OCI-LY7 (cell line): Measurements from ENCODE around the gene TRIM40. TPM values are rescaled to one million over a fixed set of nuclear protein-coding genes. Genes with fewer than 3 reads are reported as not detected.
"Not testable (repeated sequence)": the region's sequence is repeated elsewhere in the genome, so short reads cannot be mapped to it uniquely, and the experiment has no call there.

Experiments used
- BruUV-seq: library from RNA; stranded (reverse); fragments of 400-500 nt; replicated peaks from 2 replicates; lab custom pipeline; 2021; lab: Mats Ljungman, UMichigan
- CTCF ChIA-PET: fragments of 300-600 bp; sonication (Branson Sonifier 250); formaldehyde crosslinking; loops from one replicate; lab custom pipeline; 2022; ENCODE audit warnings: antibody characterized with exemption; ENCODE audit not compliant: unreplicated experiment; lab: Charles Lee
- POLR2A ChIA-PET: fragments of 300-600 bp; sonication (Branson Sonifier 250); formaldehyde crosslinking; loops from one replicate; lab custom pipeline; 2022; ENCODE audit warnings: antibody characterized with exemption; lab: Charles Lee
- DNase-seq: peaks from one replicate; pipeline ENCODE4 v3.0.0-alpha.2; 2015; ENCODE audit warnings: low spot score
- H2AFZ ChIP-seq: fragments of 200-600 bp; sonication (generic), shearing (Covaris generic); 2 replicates; pipeline ENCODE4 v1.6.1; 2014; ENCODE audit warnings: mild to moderate bottlenecking, antibody characterized with exemption, low read length, moderate library complexity
- H3K27ac ChIP-seq: fragments of 200-600 bp; sonication (generic); 2 replicates; pipeline ENCODE4 v1.5.1; 2014; ENCODE audit warnings: mixed run types, low read depth, mild to moderate bottlenecking, moderate library complexity, low read length, inconsistent platforms; ENCODE audit not compliant: poor library complexity, severe bottlenecking
- H3K36me3 ChIP-seq: fragments of 200-600 bp; sonication (generic); 2 replicates; pipeline ENCODE4 v1.6.1; 2014; ENCODE audit warnings: mild to moderate bottlenecking, antibody characterized with exemption, low read length, moderate library complexity, mixed read lengths; ENCODE audit not compliant: insufficient read depth
- H3K4me1 ChIP-seq: fragments of 200-600 bp; sonication (generic); 2 replicates; pipeline ENCODE4 v1.5.1; 2014; ENCODE audit warnings: mild to moderate bottlenecking, low read length; ENCODE audit not compliant: insufficient read depth, poor library complexity, severe bottlenecking
- H3K4me2 ChIP-seq: fragments of 200-600 bp; sonication (generic); 2 replicates; pipeline ENCODE4 v1.6.1; 2014; ENCODE audit warnings: mild to moderate bottlenecking, low read length
- H3K4me3 ChIP-seq: fragments of 200-600 bp; sonication (generic); 2 replicates; pipeline ENCODE4 v1.5.1; 2014; ENCODE audit warnings: mild to moderate bottlenecking, low read depth, low read length; ENCODE audit not compliant: poor library complexity, severe bottlenecking
- H3K79me2 ChIP-seq: fragments of 200-600 bp; sonication (generic); 2 replicates; pipeline ENCODE4 v1.6.1; 2016; ENCODE audit warnings: low read depth, mild to moderate bottlenecking, low read length, moderate library complexity, mixed read lengths; ENCODE audit not compliant: insufficient read depth
- H3K9me2 ChIP-seq: fragments of 200-600 bp; sonication (generic); 2 replicates; pipeline ENCODE4 v1.6.1; 2016; ENCODE audit warnings: mild to moderate bottlenecking, low read length, mixed read lengths; ENCODE audit not compliant: insufficient read depth
- H3K9me3 ChIP-seq: fragments of 200-600 bp; sonication (generic); 2 replicates; pipeline ENCODE4 v1.6.1; 2014; ENCODE audit warnings: mild to moderate bottlenecking, mixed run types, low read length, mixed read lengths
- H4K20me1 ChIP-seq: fragments of 200-600 bp; sonication (generic); 2 replicates; pipeline ENCODE4 v1.6.1; 2014; ENCODE audit warnings: mild to moderate bottlenecking, antibody characterized with exemption, low read length, moderate library complexity, mixed read lengths; ENCODE audit not compliant: insufficient read depth
- EZH2phosphoT487 ChIP-seq: fragments of 200-600 bp; sonication (generic); IDR thresholded peaks from 2 replicates; pipeline ENCODE4 v1.6.1; 2018; ENCODE audit warnings: low read depth, borderline replicate concordance, mild to moderate bottlenecking, mixed run types, antibody characterized with exemption, low read length, moderate library complexity, mixed read lengths
- intact Hi-C: fragments of 100-400 bp; cut with micrococcal nuclease; formaldehyde crosslinking; loops from one replicate; pipeline ENCODE4 v1.10.0; 2022; ENCODE audit not compliant: unreplicated experiment
- total RNA-seq, 2 experiments: library from RNA; depleted of rRNA in 1 of 2; stranded (reverse); fragments of >200 nt in 1 of 2; shearing (Covaris generic) in 1 of 2; gene quantifications; 2 replicates each; pipeline ENCODE4 v1.2.3, GENCODE V29; 2014 to 2022
- TF ChIP-seq, protein P1 (sequence below): fragments of 200-600 bp; sonication (generic); conservative IDR thresholded peaks from 2 replicates; pipeline ENCODE4 v1.5.1; 2014; ENCODE audit warnings: mild to moderate bottlenecking, antibody characterized with exemption, low read length, moderate library complexity, mixed read lengths

TRIM40 gene
- total RNA-seq, 2 experiments from 2014 or later: not detected

DNA sequence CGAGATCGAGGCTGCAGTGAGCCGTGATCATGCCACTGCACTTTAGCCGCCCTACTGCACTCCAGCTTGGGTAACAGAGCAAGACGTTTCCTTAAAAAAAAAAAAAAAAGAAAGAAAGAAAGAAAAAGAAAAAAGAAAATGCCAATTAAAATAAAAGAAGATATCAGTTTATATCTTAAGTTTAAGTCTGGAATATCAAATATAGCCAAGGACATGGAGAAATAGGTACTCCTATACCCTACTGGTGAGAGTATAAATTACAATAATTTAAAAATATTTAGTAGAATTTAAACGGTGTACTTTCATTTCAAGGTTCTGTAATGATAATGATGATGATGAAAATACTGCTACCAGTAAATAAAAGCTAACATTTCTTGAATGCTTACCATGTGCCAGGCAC, 19.2 kb upstream of the TRIM40 start:
- no peaks in the 10 kb centered on the region for H3K9me2 ChIP-seq
- no peaks in the 10 kb centered on the region for H3K36me3 ChIP-seq
- no peak overlapping the region for H2AFZ ChIP-seq
- no peak overlapping the region for H3K4me3 ChIP-seq
- intact Hi-C loops: no loop called here
- no peaks in the 10 kb centered on the region for H4K20me1 ChIP-seq
- H3K27ac ChIP-seq: no peak overlapping the region
- DNase-seq: no peak
- TF ChIP-seq, protein P1, sequence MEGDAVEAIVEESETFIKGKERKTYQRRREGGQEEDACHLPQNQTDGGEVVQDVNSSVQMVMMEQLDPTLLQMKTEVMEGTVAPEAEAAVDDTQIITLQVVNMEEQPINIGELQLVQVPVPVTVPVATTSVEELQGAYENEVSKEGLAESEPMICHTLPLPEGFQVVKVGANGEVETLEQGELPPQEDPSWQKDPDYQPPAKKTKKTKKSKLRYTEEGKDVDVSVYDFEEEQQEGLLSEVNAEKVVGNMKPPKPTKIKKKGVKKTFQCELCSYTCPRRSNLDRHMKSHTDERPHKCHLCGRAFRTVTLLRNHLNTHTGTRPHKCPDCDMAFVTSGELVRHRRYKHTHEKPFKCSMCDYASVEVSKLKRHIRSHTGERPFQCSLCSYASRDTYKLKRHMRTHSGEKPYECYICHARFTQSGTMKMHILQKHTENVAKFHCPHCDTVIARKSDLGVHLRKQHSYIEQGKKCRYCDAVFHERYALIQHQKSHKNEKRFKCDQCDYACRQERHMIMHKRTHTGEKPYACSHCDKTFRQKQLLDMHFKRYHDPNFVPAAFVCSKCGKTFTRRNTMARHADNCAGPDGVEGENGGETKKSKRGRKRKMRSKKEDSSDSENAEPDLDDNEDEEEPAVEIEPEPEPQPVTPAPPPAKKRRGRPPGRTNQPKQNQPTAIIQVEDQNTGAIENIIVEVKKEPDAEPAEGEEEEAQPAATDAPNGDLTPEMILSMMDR: peak; percentile 43; the same call in 1 of the 2 replicates
- TF ChIP-seq EZH2phosphoT487: no peak
- CTCF ChIA-PET: no interaction called here
- H3K4me2 ChIP-seq: no peak overlapping the region
- no peaks in the 10 kb centered on the region for H3K9me3 ChIP-seq
- BruUV-seq: no TSS peak
- H3K4me1 ChIP-seq: no peaks in the 10 kb centered on the region
- H3K79me2 ChIP-seq: no peaks in the 10 kb centered on the region
- POLR2A ChIA-PET: no interaction called here

DNA sequence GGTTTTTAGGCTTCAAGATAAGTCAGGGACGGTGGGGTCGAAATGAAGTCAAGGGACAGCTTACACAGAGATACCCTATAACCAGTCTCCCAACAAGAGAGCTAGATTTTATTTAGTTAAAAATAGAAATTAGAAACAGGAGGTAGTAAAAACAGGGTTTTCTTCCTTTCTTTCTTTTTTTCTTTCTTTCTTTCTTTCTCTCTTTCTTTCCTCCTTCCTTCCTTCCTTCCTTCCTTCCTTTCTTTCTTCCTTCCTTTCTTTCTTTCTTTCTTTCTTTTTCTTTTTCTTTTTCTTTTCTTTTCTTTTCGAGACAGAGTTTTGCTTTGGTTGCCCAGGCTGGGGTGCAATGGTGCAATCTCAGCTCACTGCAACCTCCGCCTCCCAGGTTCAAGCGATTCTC, 17.2 kb upstream of the TRIM40 start:
- H3K4me1 ChIP-seq, intact Hi-C loops, H3K4me3 ChIP-seq, H3K36me3 ChIP-seq, H3K79me2 ChIP-seq, DNase-seq, H2AFZ ChIP-seq, H3K9me2 ChIP-seq, H3K9me3 ChIP-seq, H4K20me1 ChIP-seq, H3K4me2 ChIP-seq, BruUV-seq, CTCF ChIA-PET, H3K27ac ChIP-seq: not testable (repeated sequence)
- POLR2A ChIA-PET: interaction anchor here (0.6 kb wide), 1 partner anchor 9 kb away, joined by 3 read pairs; no protein-coding TSS in a partner anchor

DNA sequence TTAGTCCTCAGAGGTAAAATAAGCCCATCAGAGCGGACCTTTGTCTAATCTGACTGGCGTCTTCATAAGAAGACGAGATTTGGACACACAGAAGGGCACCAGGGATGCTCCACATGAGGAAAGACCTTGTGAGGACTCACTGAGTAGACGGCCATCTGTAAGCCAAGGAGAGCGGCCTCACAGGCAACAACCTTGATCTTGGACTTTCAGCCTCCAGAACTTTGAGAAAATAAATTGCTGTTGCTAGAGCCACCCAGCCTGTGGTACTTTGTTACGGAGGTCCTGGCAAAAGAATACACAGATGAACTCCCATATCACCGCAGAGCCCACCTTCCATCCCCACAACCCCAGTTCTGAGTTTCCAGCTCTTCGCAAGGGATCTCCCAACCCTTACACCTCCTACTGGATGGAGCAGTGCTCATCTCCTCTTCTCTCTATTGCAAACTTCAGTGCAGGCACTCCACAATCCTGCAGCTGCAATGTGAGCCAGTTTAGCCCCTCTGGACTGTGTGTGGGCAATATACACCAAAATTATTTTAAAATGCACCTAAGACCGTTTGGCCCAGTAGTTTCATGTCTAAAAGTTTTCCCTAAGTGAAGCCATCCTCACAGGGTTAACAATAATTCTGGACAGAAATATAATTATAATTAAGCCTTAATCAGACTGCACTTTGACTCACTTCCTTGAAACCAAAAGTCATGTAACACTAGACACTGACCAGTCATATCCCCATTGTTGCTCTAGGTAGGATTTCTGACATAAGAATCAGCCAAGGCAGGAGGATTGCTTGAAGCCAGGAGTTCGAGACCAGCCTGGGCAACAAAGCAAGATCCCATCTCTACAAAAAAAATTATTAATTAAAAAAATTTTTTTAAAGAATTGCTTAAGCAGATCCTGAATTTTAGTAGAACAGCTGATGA, 14.2 kb upstream of the TRIM40 start:
- Histone ChIP-seq H3K36me3 (no peaks in the 10 kb centered on the region), H3K79me2 (no peaks in the 10 kb centered on the region), H2AFZ (no peak overlapping the region), H3K4me3 (no peak overlapping the region), H3K4me2 (no peak overlapping the region), H4K20me1 (no peaks in the 10 kb centered on the region), H3K27ac (no peak overlapping the region), H3K9me3 (no peaks in the 10 kb centered on the region), H3K9me2 (no peaks in the 10 kb centered on the region), H3K4me1 (no peaks in the 10 kb centered on the region)
- POLR2A ChIA-PET: no interaction called here
- TF ChIP-seq EZH2phosphoT487: no peak
- TF ChIP-seq, protein P1: no peak
- no TSS peak for BruUV-seq
- CTCF ChIA-PET: no interaction called here
- intact Hi-C loops: no loop called here
- DNase-seq: no peak
